H1 (cell line): ENCODE results near the gene ZNF133. TPM values are rescaled to one million over a fixed set of nuclear protein-coding genes. Genes with fewer than 3 reads are reported as not detected.

Source experiments
- CTCF ChIA-PET: fragments of 300-600 bp; sonication (Branson Sonifier 250); formaldehyde crosslinking; loops from one replicate; lab custom pipeline; 2021; ENCODE audit not compliant: partially characterized antibody; lab: Charles Lee
- POLR2A ChIA-PET: fragments of 300-600 bp; sonication (Branson Sonifier 250); formaldehyde crosslinking; loops from one replicate; lab custom pipeline; 2021; ENCODE audit warnings: inconsistent platforms; ENCODE audit not compliant: partially characterized antibody; lab: Charles Lee
- DNase-seq, 2 experiments: peaks; one replicate each; pipeline versions ENCODE4 v3.0.0 to v3.0.0-alpha.2; 2010 to 2022; ENCODE audit warnings: low spot score in 2 of 2, low read depth in 1 of 2, mixed read lengths in 1 of 2
- FAIRE-seq: peaks from 2 replicates; lab custom pipeline; 2011; peaks lifted over from hg19 to GRCh38; lab: Jason Lieb, UNC
- H2AFZ ChIP-seq: 2 replicates; pipeline ENCODE4 v1.8.1; 2012; ENCODE audit warnings: low read length, inconsistent platforms
- H2AK5ac ChIP-seq: 2 replicates; pipeline ENCODE4 v1.6.1; 2013; ENCODE audit warnings: low read depth, low read length
- H2BK120ac ChIP-seq: replicated peaks from 2 replicates; pipeline ENCODE3; 2013; ENCODE audit warnings: low read depth, low read length, inconsistent platforms
- H2BK12ac ChIP-seq: 2 replicates; pipeline ENCODE4 v1.6.1; 2013; ENCODE audit warnings: low read depth, low read length
- H2BK15ac ChIP-seq: 2 replicates; pipeline ENCODE4 v1.6.1; 2013; ENCODE audit warnings: low read length
- H2BK20ac ChIP-seq: 2 replicates; pipeline ENCODE4 v1.6.1; 2013; ENCODE audit warnings: low read length
- H2BK5ac ChIP-seq: 2 replicates; pipeline ENCODE4 v1.6.1; 2013; ENCODE audit warnings: low read depth, low read length
- H3K14ac ChIP-seq: 2 replicates; pipeline ENCODE4 v1.6.1; 2013; ENCODE audit warnings: inconsistent platforms; ENCODE audit not compliant: insufficient read length
- H3K18ac ChIP-seq: 2 replicates; pipeline ENCODE4 v1.6.1; 2013; ENCODE audit warnings: low read length; ENCODE audit errors: extremely low read depth
- H3K23ac ChIP-seq: 2 replicates; pipeline ENCODE4 v1.6.1; 2013; ENCODE audit warnings: inconsistent platforms; ENCODE audit not compliant: insufficient read length
- H3K23me2 ChIP-seq: 2 replicates; pipeline ENCODE4 v1.6.1; 2013; ENCODE audit warnings: low read depth, low read length
- H3K27ac ChIP-seq: 2 replicates; pipeline ENCODE4 v1.6.1; 2011; ENCODE audit warnings: low read depth, low read length, inconsistent platforms
- H3K27me3 ChIP-seq, 4 experiments: replicated peaks in 1 of 4; 1 replicate in 1 of 4; 2 replicates in 3 of 4; pipeline versions ENCODE4 v1.6.1 to v1.8.1; 2011 to 2013; ENCODE audit warnings: low read length in 3 of 4, mild to moderate bottlenecking in 3 of 4, inconsistent platforms in 2 of 4, mixed read lengths in 2 of 4, moderate library complexity in 1 of 4; ENCODE audit not compliant: control insufficient read depth in 3 of 4, insufficient read depth in 3 of 4; ENCODE audit errors: extremely low read depth in 1 of 4
- H3K36me3 ChIP-seq, 4 experiments: 2 replicates each; pipeline versions ENCODE4 v1.6.1 to v1.8.1; 2011 to 2013; ENCODE audit warnings: mild to moderate bottlenecking in 4 of 4, low read length in 3 of 4, moderate library complexity in 2 of 4, control low read depth in 1 of 4, inconsistent platforms in 1 of 4; ENCODE audit not compliant: insufficient read depth in 4 of 4, control insufficient read depth in 2 of 4
- H3K4ac ChIP-seq: replicated peaks from 2 replicates; pipeline ENCODE3; 2013; ENCODE audit warnings: low read length, low read depth, mixed read lengths, inconsistent platforms; ENCODE audit not compliant: insufficient read length
- H3K4me1 ChIP-seq, 4 experiments: replicated peaks in 1 of 4; 1 replicate in 1 of 4; 2 replicates in 3 of 4; pipeline versions ENCODE4 v1.6.1 to v1.8.1; 2011 to 2013; ENCODE audit warnings: low read length in 3 of 4, inconsistent platforms in 2 of 4, mixed read lengths in 1 of 4; ENCODE audit not compliant: insufficient read depth in 4 of 4, control insufficient read depth in 3 of 4
- H3K4me2 ChIP-seq, 2 experiments: 2 replicates each; pipeline versions ENCODE4 v1.6.1 to v1.8.1; 2011 to 2013; ENCODE audit warnings: low read depth in 2 of 2, low read length in 2 of 2, control low read depth in 1 of 2, inconsistent platforms in 1 of 2, mild to moderate bottlenecking in 1 of 2; ENCODE audit not compliant: insufficient read depth in 1 of 2
- H3K4me3 ChIP-seq, 4 experiments: fragments of 200-600, 300-600 bp in 1 of 4; sonication (generic), shearing (Covaris generic), sonication (Bioruptor Twin) in 1 of 4; 2 replicates each; pipeline versions ENCODE4 v1.5.1 to v1.8.1; 2011 to 2016; ENCODE audit warnings: low read length in 4 of 4, low read depth in 3 of 4, control low read depth in 2 of 4, inconsistent platforms in 2 of 4, mild to moderate bottlenecking in 2 of 4, mixed read lengths in 1 of 4, moderate library complexity in 1 of 4; ENCODE audit not compliant: insufficient read depth in 2 of 4; ENCODE audit errors: extremely low read depth in 1 of 4
- H3K56ac ChIP-seq: replicated peaks from 2 replicates; pipeline ENCODE3; 2013; ENCODE audit warnings: low read depth, mild to moderate bottlenecking, mixed read lengths, low read length, inconsistent platforms; ENCODE audit not compliant: insufficient read length
- H3K79me1 ChIP-seq: 2 replicates; pipeline ENCODE4 v1.6.1; 2013; ENCODE audit warnings: low read depth, low read length, control low read depth
- H3K79me2 ChIP-seq, 2 experiments: 2 replicates each; pipeline versions ENCODE4 v1.6.1 to v1.8.1; 2012 to 2013; ENCODE audit warnings: low read length in 2 of 2, mild to moderate bottlenecking in 2 of 2, inconsistent platforms in 1 of 2; ENCODE audit not compliant: insufficient read depth in 2 of 2, control insufficient read depth in 1 of 2
- H3K9ac ChIP-seq, 4 experiments: replicated peaks in 1 of 4; 1 replicate in 1 of 4; 2 replicates in 3 of 4; pipeline versions ENCODE4 v1.6.1 to v1.8.1; 2011 to 2013; ENCODE audit warnings: low read depth in 3 of 4, low read length in 3 of 4, control low read depth in 2 of 4, mild to moderate bottlenecking in 2 of 4, moderate library complexity in 2 of 4, inconsistent platforms in 1 of 4; ENCODE audit errors: extremely low read depth in 1 of 4
- H3K9me3 ChIP-seq, 2 experiments: 2 replicates each; pipeline versions ENCODE4 v1.6.1 to v1.8.1; 2012 to 2013; ENCODE audit warnings: mild to moderate bottlenecking in 2 of 2, moderate library complexity in 2 of 2, control low read depth in 1 of 2, inconsistent platforms in 1 of 2, low read depth in 1 of 2, low read length in 1 of 2, mixed read lengths in 1 of 2; ENCODE audit not compliant: insufficient read depth in 2 of 2
- H4K20me1 ChIP-seq, 2 experiments: replicated peaks in 1 of 2; 2 replicates each; pipeline versions ENCODE3 to v1.8.1; 2011 to 2013; ENCODE audit warnings: inconsistent platforms in 2 of 2, low read length in 2 of 2, mild to moderate bottlenecking in 1 of 2; ENCODE audit not compliant: insufficient read depth in 2 of 2, control insufficient read depth in 1 of 2
- H4K5ac ChIP-seq: 2 replicates; pipeline ENCODE4 v1.6.1; 2013; ENCODE audit warnings: low read length, low read depth, mixed read lengths, inconsistent platforms; ENCODE audit not compliant: insufficient read length
- H4K8ac ChIP-seq: 2 replicates; pipeline ENCODE4 v1.8.0; 2013; ENCODE audit warnings: mild to moderate bottlenecking, moderate library complexity, low read length, inconsistent platforms; ENCODE audit not compliant: insufficient read depth; ENCODE audit errors: extremely low read depth
- H4K91ac ChIP-seq: replicated peaks from 2 replicates; pipeline ENCODE3; 2013; ENCODE audit warnings: low read length, mixed read lengths, inconsistent platforms; ENCODE audit not compliant: insufficient read length
- BACH1 ChIP-seq: IDR thresholded peaks from 2 replicates; pipeline ENCODE4 v1.6.1; 2012; ENCODE audit warnings: low read length, improper control_type of control experiment
- BCL11A ChIP-seq, 2 experiments: IDR thresholded peaks; one replicate each; pipeline ENCODE4 v1.6.1; 2011; ENCODE audit warnings: low read depth in 2 of 2, low read length in 2 of 2, mild to moderate bottlenecking in 2 of 2
- CBX5 ChIP-seq: fragments of 300-800, 300-1000 bp; sonication (generic); IDR thresholded peaks from 2 replicates; pipeline ENCODE4 v1.7.1; 2016; ENCODE audit warnings: antibody characterized with exemption, low read length, low read depth
- GABPA ChIP-seq: IDR thresholded peaks from 2 replicates; pipeline ENCODE4 v1.6.1; 2011; ENCODE audit warnings: mild to moderate bottlenecking, low read length, moderate library complexity, borderline replicate concordance; ENCODE audit not compliant: insufficient read depth
- GTF2F1 ChIP-seq: IDR thresholded peaks from 2 replicates; pipeline ENCODE4 v1.6.1; 2012; ENCODE audit warnings: low read depth, low read length, improper control_type of control experiment, borderline replicate concordance
- HDAC2 ChIP-seq, 2 experiments: fragments of 300-600 bp in 1 of 2; sonication (generic) in 1 of 2; IDR thresholded peaks; 2 replicates each; pipeline ENCODE4 v1.6.1; 2011 to 2012; ENCODE audit warnings: low read depth in 2 of 2, low read length in 2 of 2, mild to moderate bottlenecking in 2 of 2, moderate library complexity in 2 of 2, borderline replicate concordance in 1 of 2, inconsistent platforms in 1 of 2
- KDM5A ChIP-seq: fragments of 200-600 bp; IDR thresholded peaks from 2 replicates; pipeline ENCODE4 v1.7.1; 2012; ENCODE audit warnings: mild to moderate bottlenecking, low read length, inconsistent platforms, mixed read lengths
- PHF8 ChIP-seq: fragments of 200-600 bp; sonication (generic); conservative IDR thresholded peaks from 2 replicates; pipeline ENCODE4 v1.7.1; 2012; ENCODE audit warnings: low read depth, mild to moderate bottlenecking, inconsistent platforms, low read length, moderate library complexity
- SIX5 ChIP-seq: IDR thresholded peaks from 2 replicates; pipeline ENCODE4 v1.6.1; 2011; ENCODE audit warnings: mild to moderate bottlenecking, low read depth, low read length
- SRF ChIP-seq: IDR thresholded peaks from 2 replicates; pipeline ENCODE4 v1.6.1; 2011; ENCODE audit warnings: mild to moderate bottlenecking, low read depth, low read length, moderate library complexity
- TEAD4 ChIP-seq: IDR thresholded peaks from 2 replicates; pipeline ENCODE4 v1.6.1; 2012; ENCODE audit warnings: low read depth, low read length, inconsistent platforms, mixed read lengths
- WGBS, 2 experiments: shearing (Covaris generic) in 1 of 2; methylation state at CpG; one replicate each; pipeline versions ENCODE4 v1.1.6 to v1.1.7; 2013 to 2015; ENCODE audit warnings: low lambda C conversion rate in 2 of 2, mixed read lengths in 2 of 2, inconsistent platforms in 1 of 2, low coverage in 1 of 2, missing lambda C conversion rate in 1 of 2; ENCODE audit not compliant: insufficient replicate concordance in 2 of 2, insufficient coverage in 1 of 2, insufficient read length in 1 of 2; ENCODE audit errors: extremely low coverage in 1 of 2, missing lambda C conversion rate in 1 of 2; 5-methylcytosine and 5-hydroxymethylcytosine counted together
- polyA plus RNA-seq, 7 experiments: library from polyadenylated mRNA; depleted of rRNA in 3 of 7; stranded (reverse) in 5 of 7; unstranded in 2 of 7; fragments of >200 nt in 5 of 7; fragments of 200-250 nt in 2 of 7; gene quantifications; 1 replicate in 5 of 7; 2 replicates in 1 of 7; 4 replicates in 1 of 7; pipeline versions ENCODE4 v1.2.1 to v1.2.3, GENCODE V29; 2011 to 2013; ENCODE audit warnings: missing spikeins in 2 of 7, mixed read lengths in 2 of 7
- total RNA-seq: library from RNA; stranded (reverse); fragmentation: NEBNext Ultra II Directional; extraction: Animal tissue kit (Norgen Biotek cat#: 25700); gene quantifications from 2 replicates; pipeline ENCODE4 v1.2.1, GENCODE V29; 2021

Gene ZNF133
- total and polyA plus RNA-seq, 2 of the 8 experiments (the other 6 are each of a cell fraction or from before 2014, with no cell fraction given): 12.1 to 15.8 TPM

DNA sequence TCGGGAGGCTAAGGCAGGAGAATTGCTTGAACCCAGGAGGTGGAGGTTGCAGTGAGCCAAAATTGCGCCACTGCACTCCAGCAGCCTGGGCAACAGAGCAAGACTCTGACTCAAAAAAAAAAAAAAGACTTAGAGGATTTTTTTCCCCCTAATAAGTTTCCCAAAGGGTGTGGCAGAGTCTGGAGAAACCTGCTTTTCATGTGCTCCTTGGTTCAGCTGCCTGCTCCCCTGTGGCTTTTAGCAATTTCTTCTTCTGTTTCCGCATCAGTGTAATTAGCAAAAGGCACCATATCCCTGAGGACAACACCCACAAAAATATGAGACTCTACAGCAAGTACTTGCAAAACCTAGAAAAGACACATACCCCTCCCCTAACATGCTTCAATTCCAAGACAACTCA, 28.6 kb upstream of the ZNF133 start:
- Histone ChIP-seq H2BK15ac (no peak overlapping the region), H4K5ac (no peak overlapping the region), H3K4me2 (no peak overlapping the region), H3K4me3 (no peak overlapping the region), H2BK120ac (no peak overlapping the region), H4K8ac (no peak overlapping the region), H3K14ac (no peak overlapping the region), H2BK12ac (no peak overlapping the region), H3K9ac (no peak overlapping the region), H2AK5ac (no peak overlapping the region), H3K79me1 (no peaks in the 10 kb centered on the region), H3K23me2 (no peaks in the 10 kb centered on the region), H3K27ac (no peak overlapping the region), H3K79me2 (no peaks in the 10 kb centered on the region), H4K91ac (no peak overlapping the region), H2AFZ (no peak overlapping the region), H3K27me3 (no peaks in the 10 kb centered on the region), H2BK20ac (no peak overlapping the region), H3K56ac (no peak overlapping the region), H3K18ac (no peak overlapping the region), H3K9me3 (no peaks in the 10 kb centered on the region)
- ChIA-PET POLR2A (interaction anchor here (1.4 kb wide), 1 partner anchor 28 kb away, joined by 6 read pairs; the partner anchor contains the start of gene ZNF133), CTCF (interaction anchor here (0.9 to 2.3 kb wide), 4 partner anchors 17 to 121 kb away, joined by 3 to 9 read pairs (median 6); no protein-coding TSS in a partner anchor)
- WGBS, 2 experiments: 91% methylated on average over 3 of the region's 3 CpGs; no CpG with 5 or more reads in 1 of the 2 experiments
- no peak for DNase-seq
- no peak for TF ChIP-seq KDM5A
- no peak for TF ChIP-seq GABPA
- no peak for TF ChIP-seq PHF8
- no peak for TF ChIP-seq HDAC2 (IDR thresholded peaks at IDR 0.05; ENCODE audit: borderline replicate concordance in 1 of 2, low read depth in 2 of 2, low read length in 2 of 2)
- no peak for TF ChIP-seq SRF
- no peak for TF ChIP-seq TEAD4
- no peak for TF ChIP-seq GTF2F1
- no peak for TF ChIP-seq BACH1
- no peak for TF ChIP-seq SIX5
- no peak for TF ChIP-seq BCL11A (IDR thresholded peaks at IDR 0.05; ENCODE audit: low read depth in 2 of 2, low read length in 2 of 2)
- TF ChIP-seq CBX5: no peak
- TF ChIP-seq, all 59 proteins: peak for 0
- no peak overlapping the region for H3K4ac ChIP-seq
- FAIRE-seq: no peak
- no peak overlapping the region for H2BK5ac ChIP-seq
- no peak overlapping the region for H3K23ac ChIP-seq
- H3K4me1 ChIP-seq: no peaks in the 10 kb centered on the region
- H4K20me1 ChIP-seq: no peaks in the 10 kb centered on the region
- no peaks in the 10 kb centered on the region for H3K36me3 ChIP-seq
